WTC11 (cell line): Measurements from ENCODE around the gene CHDH. TPM values are rescaled to one million over a fixed set of nuclear protein-coding genes. Genes with fewer than 3 reads are reported as not detected.

Source experiments
- ATAC-seq: fragments of 200-7000 bp; cut with Tn5 transposase; 2 replicates; pipeline ENCODE4 v1.10.0; 2021; ENCODE audit warnings: mild to moderate bottlenecking, moderate library complexity
- CTCF ChIA-PET: fragments of 300-600 bp; sonication (Branson Sonifier 250); formaldehyde crosslinking; loops from one replicate; lab custom pipeline; 2021; ENCODE audit warnings: antibody characterized with exemption; lab: Charles Lee
- POLR2A ChIA-PET: fragments of 350-600 bp; sonication (Branson Sonifier 250); formaldehyde crosslinking; loops from one replicate; lab custom pipeline; 2021; ENCODE audit warnings: antibody characterized with exemption; lab: Charles Lee
- DNase-seq: peaks from one replicate; pipeline ENCODE4 v3.0.0; 2021; ENCODE audit warnings: low spot score
- H3K27ac Mint-ChIP-seq: 2 replicates; pipeline ENCODE4 v1.8.0; 2021; ENCODE audit warnings: mixed read lengths
- H3K27me3 Mint-ChIP-seq: 2 replicates; pipeline ENCODE4 v1.8.0; 2021; ENCODE audit warnings: low read depth, mild to moderate bottlenecking, moderate library complexity, mixed read lengths
- H3K36me3 Mint-ChIP-seq: 2 replicates; pipeline ENCODE4 v1.8.0; 2021; ENCODE audit warnings: mixed read lengths
- H3K4me1 Mint-ChIP-seq: 2 replicates; pipeline ENCODE4 v1.8.0; 2022; ENCODE audit warnings: mixed read lengths
- H3K4me3 Mint-ChIP-seq: 2 replicates; pipeline ENCODE4 v1.8.0; 2021; ENCODE audit warnings: mild to moderate bottlenecking, moderate library complexity, mixed read lengths
- H3K9me3 Mint-ChIP-seq: 2 replicates; pipeline ENCODE4 v1.8.0; 2021; ENCODE audit warnings: mixed read lengths
- ARID4B ChIP-seq: sonication (generic); formaldehyde crosslinking; IDR thresholded peaks from 2 replicates; pipeline ENCODE4 v1.8.0; 2023; ENCODE audit warnings: missing genetic modification reagents, mild to moderate bottlenecking, borderline replicate concordance
- CTCF ChIP-seq: fragments of 200-600 bp; IDR thresholded peaks from 2 replicates; pipeline ENCODE4 v1.8.0; 2022; ENCODE audit warnings: antibody characterized with exemption
- ESRRA ChIP-seq: sonication (generic); formaldehyde crosslinking; IDR thresholded peaks from 2 replicates; pipeline ENCODE4 v1.8.1; 2022; ENCODE audit warnings: mild to moderate bottlenecking, missing genetic modification reagents, borderline replicate concordance
- GABPB1 ChIP-seq: sonication (generic); formaldehyde crosslinking; IDR thresholded peaks from 2 replicates; pipeline ENCODE4 v1.8.1; 2023; ENCODE audit warnings: mild to moderate bottlenecking, missing genetic modification reagents
- IRF1 ChIP-seq: sonication (generic); formaldehyde crosslinking; IDR thresholded peaks from 2 replicates; pipeline ENCODE4 v1.8.0; 2023; ENCODE audit warnings: missing genetic modification reagents
- JUN ChIP-seq: sonication (generic); formaldehyde crosslinking; IDR thresholded peaks from 2 replicates; pipeline ENCODE4 v1.8.0; 2023; ENCODE audit warnings: mild to moderate bottlenecking, missing genetic modification reagents
- MAX ChIP-seq: sonication (generic); formaldehyde crosslinking; IDR thresholded peaks from 2 replicates; pipeline ENCODE4 v1.8.0; 2022; ENCODE audit warnings: mild to moderate bottlenecking, missing genetic modification reagents
- MYBL2 ChIP-seq: sonication (generic); formaldehyde crosslinking; IDR thresholded peaks from 2 replicates; pipeline ENCODE4 v1.8.1; 2023; ENCODE audit warnings: mild to moderate bottlenecking, moderate library complexity, missing genetic modification reagents
- TEAD1 ChIP-seq: sonication (generic); formaldehyde crosslinking; IDR thresholded peaks from 2 replicates; pipeline ENCODE4 v1.8.0; 2022; ENCODE audit warnings: mild to moderate bottlenecking, missing genetic modification reagents
- ZNF121 ChIP-seq: sonication (generic); formaldehyde crosslinking; IDR thresholded peaks from 2 replicates; pipeline ENCODE4 v1.8.0; 2023; ENCODE audit warnings: missing genetic modification reagents
- ZNF416 ChIP-seq: fragments of 250-450 bp; sonication (Bioruptor Pico); IDR thresholded peaks from 2 replicates; pipeline ENCODE4 v1.9.0; 2021; ENCODE audit warnings: mild to moderate bottlenecking, inconsistent platforms
- ZNF423 ChIP-seq: fragments of 250-450 bp; sonication (Bioruptor Pico); IDR thresholded peaks from 2 replicates; pipeline ENCODE4 v2.1.2; 2022; ENCODE audit warnings: mild to moderate bottlenecking, moderate library complexity
- total RNA-seq: library from RNA; stranded (reverse); gene quantifications from 3 replicates; pipeline ENCODE4 v1.2.3, GENCODE V29; 2021

Gene CHDH
- total RNA-seq, 1 experiment from 2014 or later = 11.7 TPM

GRCh38 chr3:53822331-53822741 lies 23.9 kb downstream of the CHDH start (continued):
- TF ChIP-seq MYBL2 (CRISPR knock-in tag) (no peak), ESRRA (CRISPR knock-in tag) (no peak)

GRCh38 chr3:53821631-53822121 lies 24.5 kb downstream of the CHDH start:
- CTCF ChIA-PET = interaction anchor here (0.5 to 1.1 kb wide), 5 partner anchors 9 to 129 kb away, joined by 3 to 4 read pairs (median 3); no protein-coding TSS in a partner anchor

More at GRCh38 chr3:53821631-53822121, 24.5 kb downstream of the CHDH start:
- ATAC-seq (no peak), DNase-seq (no peak)
- Mint-ChIP-seq H3K27ac (no peak overlapping the region), H3K27me3 (no peaks in the 10 kb centered on the region), H3K4me3 (no peak overlapping the region), H3K4me1 (peaks cover 9% of the 10 kb centered on the region), H3K36me3 (no peaks in the 10 kb centered on the region; the same call in 1 of the 2 replicates), H3K9me3 (no peaks in the 10 kb centered on the region)
- TF ChIP-seq ZNF416 (CRISPR knock-in tag) (no peak), ZNF121 (CRISPR knock-in tag) (no peak), JUN (CRISPR knock-in tag) (no peak), IRF1 (CRISPR knock-in tag) (no peak), GABPB1 (CRISPR knock-in tag) (no peak), CTCF (no peak), ARID4B (CRISPR knock-in tag) (no peak), TEAD1 (no peak), ZNF423 (CRISPR knock-in tag) (no peak), MAX (CRISPR knock-in tag) (no peak)
- POLR2A ChIA-PET = interaction anchor here (0.5 kb wide), 1 partner anchor 11 kb away, joined by 3 read pairs; no protein-coding TSS in a partner anchor
